Naive B cell (primary cell): Measurements from ENCODE around the gene EZR. TPM values are rescaled to one million over a fixed set of nuclear protein-coding genes. Genes with fewer than 3 reads are reported as not detected.
A peak's percentile ranks its signal among the peaks of the same experiment; 100 is the strongest.

Experiments
- ATAC-seq, 2 donors: fragments of 150-1000 bp; cut with Tn5 transposase; 2 replicates each; pipeline ENCODE4 v1.10.0; 2021; ENCODE audit warnings: low read depth in 2 of 2, mild to moderate bottlenecking in 2 of 2, moderate library complexity in 2 of 2
- DNase-seq: peaks from one replicate; pipeline ENCODE4 v3.0.0; 2022
- H3K27ac Mint-ChIP-seq, 6 donors: one replicate each; pipeline ENCODE4 v1.8.0; 2020 to 2022; ENCODE audit warnings: mild to moderate bottlenecking in 6 of 6, mixed read lengths in 6 of 6, moderate library complexity in 5 of 6, inconsistent platforms in 2 of 6
- H3K27me3 Mint-ChIP-seq, 3 donors: one replicate each; pipeline ENCODE4 v1.8.0; 2021 to 2022; ENCODE audit warnings: mixed read lengths in 3 of 3, mild to moderate bottlenecking in 1 of 3
- H3K36me3 Mint-ChIP-seq, 2 donors: one replicate each; pipeline ENCODE4 v1.8.0; 2020 to 2022; ENCODE audit warnings: mixed read lengths in 2 of 2, inconsistent platforms in 1 of 2, mild to moderate bottlenecking in 1 of 2
- H3K4me1 Mint-ChIP-seq, 3 donors: one replicate each; pipeline ENCODE4 v1.8.0; 2020 to 2022; ENCODE audit warnings: mixed read lengths in 3 of 3, inconsistent platforms in 1 of 3, mild to moderate bottlenecking in 1 of 3, moderate library complexity in 1 of 3
- H3K4me3 Mint-ChIP-seq, 8 donors: one replicate each; pipeline ENCODE4 v1.8.0; 2020 to 2022; ENCODE audit warnings: mild to moderate bottlenecking in 8 of 8, mixed read lengths in 8 of 8, moderate library complexity in 8 of 8, inconsistent platforms in 2 of 8
- H3K9me3 Mint-ChIP-seq, 7 donors: one replicate each; pipeline ENCODE4 v1.8.0; 2020 to 2022; ENCODE audit warnings: mixed read lengths in 7 of 7, mild to moderate bottlenecking in 5 of 7, inconsistent platforms in 2 of 7, moderate library complexity in 1 of 7
- polyA plus RNA-seq, 6 donors: library from polyadenylated mRNA; unstranded; fragments of 300-500 nt; fragmentation: Illumina TruSeq; gene quantifications; one replicate each; pipeline ENCODE4 v1.2.3, GENCODE V29; 2021; ENCODE audit warnings: low read depth in 6 of 6

EZR gene
- polyA plus RNA-seq = 100 to 1,000 TPM; 463 to 555 (median 516) TPM

GRCh38 chr6:158819213-158819976 lies at the start of gene EZR:
Gene EZR, minus strand, starts transcription at chr6:158819368. Its CDS starts 1,275 bp downstream, at chr6:158818093.
- Mint-ChIP-seq H3K27ac (peak within 1 kb of the TSS; percentile 95 to 99 (median 98)), H3K4me3 (peak within 1 kb of the TSS; percentile 79 to 100 (median 98)), H3K9me3 (peaks cover 0 to 1% (median 0%) of the 10 kb centered on the region in 7 donors), H3K27me3 (no peaks in the 10 kb centered on the region), H3K4me1 (peaks cover 29 to 50% (median 42%) of the 10 kb centered on the region in 3 donors), H3K36me3 (peaks cover 25 to 26% of the 10 kb centered on the region in 2 donors)
- DNase-seq = peak; percentile 90
- ATAC-seq = peak; percentile 64 to 65

DNA sequence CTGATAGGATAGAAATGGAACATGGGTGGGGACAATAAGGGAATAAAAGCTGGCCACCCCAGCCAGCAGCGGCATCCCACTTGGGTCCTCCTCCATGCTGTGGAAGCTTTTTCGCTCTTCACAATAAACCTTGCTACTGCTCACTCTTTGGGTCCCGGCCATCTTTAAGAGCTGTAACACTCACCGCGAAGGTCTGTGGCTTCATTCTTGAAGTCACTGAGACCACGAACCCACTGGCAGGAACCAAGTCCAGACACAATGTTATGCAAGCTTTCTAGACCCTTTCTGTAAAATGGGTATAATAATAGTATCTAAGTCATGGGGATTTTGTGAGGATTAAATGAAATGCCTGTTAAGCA lies 48.9 kb upstream of the EZR start:
- DNase-seq (no peak), ATAC-seq (no peak)
- Mint-ChIP-seq H3K9me3 (peaks cover 0 to 4% (median 0%) of the 10 kb centered on the region in 7 donors), H3K4me3 (peak overlapping the region; percentile 47 to 96 (median 84)), H3K27ac (peak overlapping the region; percentile 99 to 100 (median 100)), H3K36me3 (no peaks in the 10 kb centered on the region), H3K4me1 (peaks cover 39 to 74% (median 43%) of the 10 kb centered on the region in 3 donors), H3K27me3 (no peaks in the 10 kb centered on the region)

GRCh38 chr6:158867381-158868121 lies 48.4 kb upstream of the EZR start:
- H3K27ac Mint-ChIP-seq = peak overlapping the region; percentile 99 to 100 (median 100)
- peak overlapping the region; percentile 71 to 96 (median 85) for H3K4me3 Mint-ChIP-seq
- ATAC-seq (peak; percentile 11), DNase-seq (peak; percentile 73)
- no peaks in the 10 kb centered on the region for H3K27me3 Mint-ChIP-seq
- H3K9me3 Mint-ChIP-seq = peaks cover 0 to 4% (median 0%) of the 10 kb centered on the region in 7 donors
- H3K36me3 Mint-ChIP-seq = no peaks in the 10 kb centered on the region
- peaks cover 39 to 73% (median 41%) of the 10 kb centered on the region in 3 donors for H3K4me1 Mint-ChIP-seq

- Mint-ChIP-seq H3K27ac (peak overlapping the region; percentile 92 to 100 (median 100)), H3K9me3 (peaks cover 0 to 4% (median 0%) of the 10 kb centered on the region in 7 donors), H3K36me3 (no peaks in the 10 kb centered on the region), H3K4me1 (peaks cover 43 to 68% (median 46%) of the 10 kb centered on the region in 3 donors), H3K4me3 (peak overlapping the region in 4 of 8 donors; percentile 26 to 60 (median 42)), H3K27me3 (no peaks in the 10 kb centered on the region)
- peak; percentile 65 for DNase-seq
- ATAC-seq = no peak
Measured at GRCh38 chr6:158865769-158866168, 46.6 kb upstream of the EZR start.

GRCh38 chr6:158863646-158864045 lies 44.5 kb upstream of the EZR start:
- H3K4me3 Mint-ChIP-seq = no peak overlapping the region
- peaks cover 0 to 2% (median 0%) of the 10 kb centered on the region in 7 donors for H3K9me3 Mint-ChIP-seq
- DNase-seq (no peak), ATAC-seq (no peak)
- H3K27me3 Mint-ChIP-seq = no peaks in the 10 kb centered on the region
- H3K27ac Mint-ChIP-seq = peak overlapping the region in 4 of 6 donors; percentile 29 to 84 (median 49)
- H3K4me1 Mint-ChIP-seq = peaks cover 26 to 54% (median 29%) of the 10 kb centered on the region in 3 donors
- H3K36me3 Mint-ChIP-seq = no peaks in the 10 kb centered on the region

DNA sequence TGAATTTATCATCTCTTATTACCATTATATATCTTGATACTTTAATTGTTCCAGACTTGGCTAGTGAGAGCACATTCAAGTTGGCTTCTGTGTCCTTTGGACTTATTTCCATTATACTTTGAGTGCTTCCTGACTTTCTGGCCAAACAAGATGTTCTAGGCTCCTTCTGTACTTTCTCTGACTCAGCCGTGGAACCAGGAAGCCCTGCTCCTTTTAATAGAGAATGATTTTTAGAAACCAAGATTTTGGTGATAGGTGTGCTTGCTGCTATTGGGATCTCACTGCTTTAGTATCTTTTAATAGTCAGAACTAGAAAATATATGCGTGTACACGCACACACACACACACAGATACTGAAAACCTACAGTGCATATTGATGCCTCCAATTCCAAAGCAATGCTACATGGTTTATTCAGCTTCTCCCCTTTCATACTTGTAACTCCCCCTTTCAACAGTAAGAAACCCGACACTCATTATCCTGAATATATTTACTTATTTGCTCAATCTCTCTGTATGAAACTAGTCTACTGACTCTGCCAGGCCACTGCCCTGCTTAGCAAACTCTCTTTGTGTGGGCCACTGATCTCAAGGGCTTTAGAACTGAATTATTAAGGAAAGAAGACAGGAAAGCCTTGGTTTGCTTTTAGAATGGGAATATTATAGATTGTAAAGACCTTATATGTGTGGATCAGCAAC lies 42.7 kb upstream of the EZR start:
- no peaks in the 10 kb centered on the region for H3K36me3 Mint-ChIP-seq
- no peaks in the 10 kb centered on the region for H3K9me3 Mint-ChIP-seq
- ATAC-seq (no peak), DNase-seq (no peak)
- H3K27ac Mint-ChIP-seq = peak overlapping the region in 3 of 6 donors; percentile 38 to 88 (median 49)
- no peaks in the 10 kb centered on the region for H3K27me3 Mint-ChIP-seq
- peaks cover 23 to 40% (median 30%) of the 10 kb centered on the region in 3 donors for H3K4me1 Mint-ChIP-seq
- H3K4me3 Mint-ChIP-seq = no peak overlapping the region

DNA sequence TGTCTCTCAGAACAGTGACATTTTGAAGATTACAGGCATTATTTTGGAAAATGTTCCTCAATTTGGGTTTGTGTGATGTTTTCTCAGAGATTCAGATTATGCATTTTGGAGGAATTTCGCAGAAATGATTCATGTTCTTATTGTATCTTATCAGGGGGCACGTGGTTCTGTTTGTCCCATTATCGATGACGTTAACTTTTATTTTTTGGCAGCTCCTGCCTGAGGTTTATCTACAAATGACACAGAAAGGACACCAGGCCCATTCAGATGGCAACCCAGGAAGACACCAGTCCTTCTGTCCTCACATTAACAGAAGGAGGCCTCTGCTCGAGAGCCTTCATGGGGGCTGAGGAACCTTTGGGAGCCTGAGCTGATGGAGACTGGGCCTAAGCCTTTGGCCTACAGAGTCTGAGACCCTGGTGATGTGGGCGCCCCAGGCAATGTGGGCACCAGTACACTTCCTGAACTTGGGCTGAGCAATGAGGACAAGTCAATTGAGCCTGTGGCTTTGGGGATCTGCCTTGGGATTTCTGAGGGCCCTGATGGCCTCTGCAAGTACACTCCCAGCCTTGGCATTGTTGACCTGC lies 41.2 kb upstream of the EZR start:
- Mint-ChIP-seq H3K4me3 (no peak overlapping the region), H3K4me1 (peaks cover 22 to 39% (median 28%) of the 10 kb centered on the region in 3 donors), H3K36me3 (no peaks in the 10 kb centered on the region), H3K27ac (peak overlapping the region in 1 of 6 donors; percentile 63), H3K9me3 (no peaks in the 10 kb centered on the region), H3K27me3 (no peaks in the 10 kb centered on the region)
- ATAC-seq = no peak
- no peak for DNase-seq

GRCh38 chr6:158856261-158856660 lies 37.1 kb upstream of the EZR start:
- peak overlapping the region in 5 of 6 donors; percentile 49 to 73 (median 65) for H3K27ac Mint-ChIP-seq
- no peak for ATAC-seq
- no peak for DNase-seq
- H3K9me3 Mint-ChIP-seq = no peaks in the 10 kb centered on the region
- peaks cover 7 to 28% (median 16%) of the 10 kb centered on the region in 3 donors for H3K4me1 Mint-ChIP-seq
- H3K4me3 Mint-ChIP-seq = peak overlapping the region in 4 of 8 donors; percentile 29 to 73 (median 44)
- H3K36me3 Mint-ChIP-seq = no peaks in the 10 kb centered on the region
- H3K27me3 Mint-ChIP-seq = no peaks in the 10 kb centered on the region

GRCh38 chr6:158854214-158855101 lies 35.3 kb upstream of the EZR start:
- no peak for DNase-seq
- Mint-ChIP-seq H3K9me3 (no peaks in the 10 kb centered on the region), H3K36me3 (no peaks in the 10 kb centered on the region), H3K27ac (no peak overlapping the region), H3K4me3 (peak overlapping the region in 1 of 8 donors; percentile 66), H3K27me3 (no peaks in the 10 kb centered on the region), H3K4me1 (peaks cover 22 to 40% (median 27%) of the 10 kb centered on the region in 3 donors)
- ATAC-seq = no peak

DNA sequence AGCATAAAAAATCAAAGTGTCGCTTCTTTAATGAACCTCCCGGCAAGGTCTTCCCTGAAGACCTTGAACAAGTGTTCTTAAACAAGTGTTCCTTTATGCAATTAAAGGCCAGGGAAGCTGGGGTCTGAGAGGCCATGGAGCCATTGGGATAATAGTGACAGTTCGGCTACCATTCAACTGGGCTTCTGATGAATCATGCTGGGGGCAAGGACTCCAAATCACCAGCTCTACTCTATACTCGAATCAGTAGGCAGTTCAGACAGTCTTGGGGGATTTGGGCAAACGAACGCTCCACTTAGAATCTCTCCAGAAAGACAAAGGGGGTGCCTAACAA lies 34.7 kb upstream of the EZR start:
- no peaks in the 10 kb centered on the region for H3K9me3 Mint-ChIP-seq
- DNase-seq (no peak), ATAC-seq (no peak)
- H3K4me3 Mint-ChIP-seq = no peak overlapping the region
- no peak overlapping the region for H3K27ac Mint-ChIP-seq
- no peaks in the 10 kb centered on the region for H3K27me3 Mint-ChIP-seq
- H3K4me1 Mint-ChIP-seq = peaks cover 28 to 46% (median 28%) of the 10 kb centered on the region in 3 donors
- H3K36me3 Mint-ChIP-seq = no peaks in the 10 kb centered on the region

- H3K27ac Mint-ChIP-seq = no peak overlapping the region
- H3K4me3 Mint-ChIP-seq = no peak overlapping the region
- DNase-seq (peak; percentile 83), ATAC-seq (peak; percentile 83)
- no peaks in the 10 kb centered on the region for H3K27me3 Mint-ChIP-seq
- H3K4me1 Mint-ChIP-seq = peaks cover 25 to 47% (median 28%) of the 10 kb centered on the region in 3 donors
- H3K36me3 Mint-ChIP-seq = no peaks in the 10 kb centered on the region
- H3K9me3 Mint-ChIP-seq = no peaks in the 10 kb centered on the region
Measured at GRCh38 chr6:158853072-158853879, 34.1 kb upstream of the EZR start.
